A673 (cell line): ENCODE results near the gene P2RY12.

ENCODE experiments used
- CTCF ChIP-seq: fragments of 300-800, 200-600 bp; sonication (generic); conservative IDR thresholded peaks from 2 replicates; pipeline ENCODE4 v1.5.1; 2017; ENCODE audit warnings: low read depth, mild to moderate bottlenecking, antibody characterized with exemption, low read length, moderate library complexity, mixed read lengths
- EZH2 ChIP-seq: fragments of 200-600 bp; sonication (generic); IDR thresholded peaks from 2 replicates; pipeline ENCODE4 v1.6.1; 2017; ENCODE audit warnings: borderline replicate concordance, low read depth, mild to moderate bottlenecking, mixed read lengths, antibody characterized with exemption, low read length; ENCODE audit not compliant: poor library complexity, severe bottlenecking

- TF ChIP-seq CTCF = no peak
- no peak for TF ChIP-seq EZH2
These were observed 64.9 kb downstream of the P2RY12 start for GRCh38 chr3:151319628-151320027.
